GM18907 (cell line): ENCODE measurements around the gene MAP4K3.
"Not testable (repeated sequence)": the region's sequence is repeated elsewhere in the genome, so short reads cannot be mapped to it uniquely, and the experiment has no call there.

ENCODE experiments used
- ATAC-seq: cut with Tn5 transposase; IDR thresholded peaks from one replicate; pipeline ENCODE4 v1.9.1; 2021; ENCODE audit warnings: mild to moderate bottlenecking, moderate library complexity; ENCODE audit not compliant: unreplicated experiment

The MAP4K3 gene

DNA sequence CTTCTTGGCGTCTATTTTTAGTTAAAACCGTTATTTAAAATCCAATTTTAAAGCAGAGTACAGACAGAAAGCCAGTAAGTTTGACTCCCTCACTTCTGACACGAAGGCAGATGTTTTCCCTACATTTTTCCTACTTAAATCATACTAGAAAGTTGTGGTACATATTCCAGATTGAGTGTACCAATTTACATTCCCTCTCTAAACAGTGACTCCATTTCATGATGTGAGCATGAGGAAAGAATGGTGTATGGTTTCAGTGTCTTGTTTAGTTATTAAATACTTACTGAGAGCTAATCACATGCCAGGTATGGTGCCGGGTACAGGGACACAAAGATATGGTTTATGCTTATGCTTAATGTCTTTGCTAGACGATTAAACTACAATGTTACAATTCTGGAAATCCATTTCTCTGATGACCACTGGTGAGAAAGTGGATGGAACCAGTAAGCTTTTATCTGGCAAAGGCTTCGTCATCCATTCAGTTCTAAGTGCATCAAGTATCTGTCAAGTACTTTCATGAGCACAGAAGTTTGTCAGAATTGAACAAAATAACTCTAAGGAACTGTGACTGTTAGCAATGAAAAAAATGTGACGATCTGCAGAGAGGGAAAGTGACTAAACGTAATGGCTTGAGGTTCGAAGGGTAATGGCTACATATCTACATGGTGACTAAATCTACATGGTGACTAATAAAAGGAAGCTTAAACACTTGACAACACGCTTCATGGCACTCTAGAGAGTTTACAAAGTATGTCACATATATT is 25.7 kb downstream of the MAP4K3 start:
- no peak for ATAC-seq

DNA sequence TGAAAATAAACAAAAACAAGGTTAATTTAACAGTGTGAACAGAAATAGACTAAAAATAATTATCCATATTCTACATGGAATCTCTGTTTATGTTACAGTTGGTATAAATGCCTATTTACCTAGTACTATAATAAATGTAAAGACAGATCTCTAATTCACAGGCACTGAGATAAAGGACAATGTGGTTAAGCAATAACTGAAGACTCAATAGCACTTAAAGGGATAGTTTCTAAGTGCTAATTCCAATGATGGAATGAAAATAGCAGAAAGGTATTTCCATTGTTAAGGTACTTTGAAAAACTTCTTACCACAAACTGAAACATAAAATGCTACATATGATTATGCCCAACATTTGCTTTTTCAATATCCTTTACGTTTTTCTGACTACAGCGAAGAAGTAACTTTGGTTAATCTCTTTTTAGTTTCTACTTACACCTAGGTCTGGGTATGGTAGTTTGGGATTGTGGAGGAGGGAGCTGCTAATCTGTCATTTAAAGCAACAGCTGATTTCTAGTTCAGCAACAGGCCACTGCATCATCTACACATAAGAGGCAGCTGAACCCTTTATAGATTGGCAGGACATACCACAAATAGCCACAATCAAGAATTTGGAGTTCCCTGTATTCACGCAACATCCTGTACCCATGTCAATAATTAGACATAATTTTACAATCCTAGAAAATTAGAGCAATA is 27.2 kb downstream of the MAP4K3 start:
- no peak for ATAC-seq

DNA sequence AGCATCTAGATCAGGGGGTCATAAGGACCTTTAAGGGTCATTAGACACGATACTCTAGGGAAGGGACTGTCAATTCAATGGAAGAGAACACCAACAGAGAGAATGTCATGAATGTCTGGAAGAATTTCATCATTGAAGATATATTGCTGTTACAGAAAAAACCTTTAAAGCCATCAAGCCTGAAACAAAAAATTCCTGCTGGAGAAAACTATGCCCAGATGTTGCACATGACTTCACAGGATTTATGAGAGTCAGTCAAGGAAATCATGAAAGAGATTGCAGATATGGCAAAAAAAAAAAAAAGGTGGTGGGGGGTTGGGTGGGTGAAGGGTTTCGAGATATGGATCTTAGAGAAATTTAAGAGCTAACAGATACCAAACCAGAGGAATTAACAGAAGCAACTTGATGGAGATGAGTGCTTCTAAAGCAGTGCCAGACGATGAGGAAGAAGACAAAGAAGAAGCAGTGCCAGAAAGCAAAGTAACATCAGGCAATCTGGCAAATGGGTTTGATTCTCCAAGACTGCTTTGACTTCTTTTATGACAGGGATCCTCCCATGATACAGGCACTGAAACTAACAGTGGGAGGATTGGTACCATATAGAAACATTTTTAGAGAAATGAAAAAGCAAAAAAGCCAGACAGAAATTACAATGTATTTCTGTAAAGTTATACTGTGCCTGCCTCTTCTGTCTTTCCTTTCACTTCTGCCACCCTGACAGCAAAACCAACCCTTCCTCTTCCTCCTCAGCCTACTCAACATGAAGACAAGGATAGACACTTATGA is 28.5 kb downstream of the MAP4K3 start:
- peak; percentile 68 for ATAC-seq

DNA sequence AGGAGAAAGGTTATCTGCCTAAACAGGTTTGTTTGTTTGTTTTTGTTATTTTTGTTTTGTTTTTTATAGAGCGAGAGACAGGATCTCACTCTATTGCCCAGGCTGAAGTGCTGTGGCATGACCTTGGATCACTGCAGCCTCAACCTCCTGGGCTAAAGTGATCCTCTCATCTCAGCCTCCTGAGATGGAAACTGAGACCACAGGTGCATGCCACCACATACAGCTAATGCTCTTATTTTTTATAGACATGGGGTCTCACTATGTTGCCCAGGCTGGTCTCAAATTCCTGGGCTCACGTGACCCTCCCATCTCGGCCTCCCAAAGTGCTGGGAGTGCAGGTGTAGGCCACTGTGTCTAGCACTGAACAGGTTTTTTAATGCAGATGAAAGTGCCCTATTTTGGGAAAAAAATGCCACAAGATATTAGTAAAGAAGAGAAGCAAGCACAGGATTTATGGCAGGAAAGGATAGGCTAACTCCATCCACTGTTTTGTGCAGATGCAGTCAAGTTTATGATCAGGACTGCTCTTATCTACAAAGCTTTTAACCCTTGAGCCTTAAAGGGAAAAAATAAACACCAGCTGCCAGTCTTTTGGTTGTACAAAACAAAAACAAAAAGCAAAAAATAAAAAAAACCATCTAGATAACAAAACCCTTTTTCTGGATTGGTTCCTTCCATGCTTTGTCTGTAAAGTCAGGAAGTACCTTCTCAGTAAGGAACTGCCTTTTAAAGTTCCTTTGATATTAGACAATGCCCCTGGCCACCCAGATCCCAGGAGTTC is 29.4 kb downstream of the MAP4K3 start:
- ATAC-seq = no peak

DNA sequence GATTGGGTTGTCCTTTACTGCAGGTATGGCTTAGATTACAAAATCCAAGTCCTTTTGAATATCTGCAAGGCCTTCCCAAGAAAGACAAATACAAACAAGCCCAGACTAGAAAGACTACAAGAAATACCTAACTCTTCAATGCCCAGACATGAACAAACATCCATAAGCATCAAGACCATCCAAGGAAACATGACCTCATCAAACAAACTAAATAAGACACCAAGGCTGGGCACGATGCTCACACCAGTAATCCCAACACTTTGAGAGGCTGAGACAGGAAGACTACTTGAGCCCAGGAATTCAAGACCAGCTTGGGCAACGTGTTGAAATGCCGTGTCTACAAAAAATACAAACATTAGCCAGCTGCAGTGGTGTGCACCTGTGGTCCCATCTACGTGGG is 31.7 kb downstream of the MAP4K3 start:
- ATAC-seq = no peak

DNA sequence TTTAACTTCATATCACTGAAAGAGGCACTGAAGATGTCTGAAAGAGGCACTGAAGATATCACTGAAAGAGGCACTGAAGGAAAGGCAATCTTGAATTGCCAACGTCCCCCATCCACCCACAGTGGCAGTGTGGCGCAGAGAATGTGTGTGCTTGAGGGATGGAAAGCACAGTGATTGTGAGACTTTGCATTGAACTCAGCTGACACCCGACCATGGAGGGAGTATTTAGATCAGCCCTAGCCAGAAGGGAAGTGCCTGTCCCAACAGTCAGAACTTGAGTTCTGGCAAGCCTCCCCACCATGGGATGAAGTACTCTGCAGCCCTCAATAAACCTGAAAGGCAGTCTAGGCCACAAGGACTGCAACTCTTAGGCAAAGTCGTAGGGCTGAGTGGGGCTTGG is 33.8 kb downstream of the MAP4K3 start:
- ATAC-seq = no peak

DNA sequence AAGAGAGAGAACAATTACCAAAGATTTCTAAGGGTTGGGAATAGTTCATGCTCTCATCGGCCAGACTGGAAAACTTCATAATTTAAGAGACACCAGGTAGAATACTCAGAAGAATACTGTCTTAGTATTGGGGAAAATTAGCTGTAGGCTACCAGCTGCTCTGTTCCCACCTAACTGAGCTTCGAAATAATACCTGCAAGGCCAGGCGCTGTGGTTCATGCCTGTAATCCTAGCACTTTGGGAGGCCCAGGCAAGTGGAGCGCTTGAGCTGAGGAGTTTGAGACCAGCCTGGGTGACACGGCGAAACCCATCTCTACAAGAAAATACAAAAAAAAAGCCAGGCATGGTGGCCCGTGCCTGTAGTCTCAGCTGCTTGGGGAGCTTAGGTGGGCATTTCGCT is 35.8 kb downstream of the MAP4K3 start:
- no peak for ATAC-seq

DNA sequence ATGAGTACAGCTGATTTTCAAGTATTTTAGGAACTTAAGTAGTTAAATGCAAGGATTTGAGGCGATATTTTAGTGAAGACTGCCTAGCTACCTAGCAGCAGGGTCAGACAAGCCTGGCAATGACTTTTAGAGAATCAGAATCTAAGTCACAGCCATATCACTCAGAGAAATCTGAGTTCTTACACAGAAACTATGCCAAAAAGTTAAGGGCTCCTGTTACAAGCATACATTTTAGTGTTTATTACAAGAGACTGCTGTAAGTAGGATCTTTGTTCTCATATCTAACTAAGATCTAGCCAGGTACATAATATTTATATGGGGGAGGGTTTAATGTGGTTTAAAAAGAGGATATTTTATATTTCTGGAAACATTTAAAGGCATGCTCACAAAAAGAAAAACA is 37.5 kb downstream of the MAP4K3 start:
- no peak for ATAC-seq

DNA sequence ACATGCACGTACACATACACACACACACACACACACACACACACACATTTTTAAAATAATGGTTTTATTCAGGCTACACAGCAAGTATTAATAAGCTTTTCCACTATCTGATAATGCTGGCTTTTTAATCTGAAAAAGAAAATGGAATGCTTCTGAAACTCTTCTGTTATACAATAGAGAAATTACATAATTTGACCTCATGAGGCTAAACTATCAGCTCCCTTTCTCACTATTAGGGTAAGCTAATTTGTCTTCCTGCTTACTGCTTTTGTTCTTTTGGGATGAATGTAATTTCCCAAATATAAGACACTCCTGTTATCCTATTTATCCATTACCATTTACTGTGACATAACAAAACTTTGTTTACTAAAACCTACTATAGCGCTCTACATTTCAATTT is 41.8 kb downstream of the MAP4K3 start:
- ATAC-seq = no peak

DNA sequence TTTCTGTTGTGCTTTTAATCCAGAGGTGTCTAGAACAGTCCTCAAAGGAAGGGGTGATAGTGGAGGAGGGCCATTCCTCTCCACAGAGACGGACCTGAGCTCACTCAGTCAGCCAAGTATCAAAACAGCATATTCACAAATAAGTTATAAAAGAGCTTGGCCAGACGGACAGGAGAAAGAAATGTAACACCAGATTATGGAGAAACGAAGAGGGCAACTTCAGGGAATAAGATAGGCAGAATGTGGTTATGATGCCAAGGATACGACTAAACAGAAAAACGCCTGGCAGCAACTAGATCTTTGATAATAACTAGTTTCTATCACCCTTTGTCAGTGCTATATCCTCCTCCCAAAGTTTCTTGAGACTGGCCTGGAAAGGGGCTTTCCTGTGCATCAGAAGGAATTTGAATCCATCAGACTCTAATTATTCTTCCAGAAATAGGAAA is 42.5 kb downstream of the MAP4K3 start:
- ATAC-seq = no peak

DNA sequence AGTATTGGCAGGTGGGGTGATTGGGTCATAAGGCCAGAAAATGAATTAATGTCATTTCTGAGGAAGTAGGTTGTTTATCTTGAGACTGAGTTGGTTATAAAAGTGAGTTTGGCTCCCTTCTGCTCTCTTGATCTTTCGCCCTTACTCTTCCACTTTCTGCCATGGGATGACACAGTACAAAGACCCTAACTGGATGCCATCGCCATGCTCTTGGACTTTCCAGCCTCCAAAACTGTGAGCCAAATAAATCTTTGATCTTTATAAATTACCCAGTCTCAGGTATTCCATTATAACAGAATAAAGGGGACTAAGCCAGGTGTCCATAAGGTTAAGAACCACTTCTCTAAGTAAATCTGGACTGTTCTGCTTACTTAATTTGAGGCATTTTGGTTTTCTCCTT is 44.4 kb downstream of the MAP4K3 start:
- ATAC-seq = no peak

DNA sequence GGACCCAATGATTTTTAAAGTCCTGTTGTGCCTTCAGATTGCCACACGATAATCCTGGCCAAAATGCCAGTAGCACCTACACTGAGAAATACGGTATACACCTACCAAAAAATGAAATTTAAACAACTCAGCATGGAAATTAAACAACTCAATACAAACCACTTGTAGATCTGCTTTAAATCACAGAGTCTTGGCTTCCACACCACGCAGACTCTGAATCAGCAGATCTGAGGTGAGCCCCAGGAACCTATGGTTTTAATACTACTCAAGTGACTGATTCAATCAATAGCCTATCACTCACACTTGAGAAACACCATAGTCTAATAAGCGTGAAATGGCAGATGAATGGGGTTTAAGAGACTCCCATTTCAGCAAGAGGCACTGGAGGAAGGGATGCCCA is 46.9 kb downstream of the MAP4K3 start:
- no peak for ATAC-seq

DNA sequence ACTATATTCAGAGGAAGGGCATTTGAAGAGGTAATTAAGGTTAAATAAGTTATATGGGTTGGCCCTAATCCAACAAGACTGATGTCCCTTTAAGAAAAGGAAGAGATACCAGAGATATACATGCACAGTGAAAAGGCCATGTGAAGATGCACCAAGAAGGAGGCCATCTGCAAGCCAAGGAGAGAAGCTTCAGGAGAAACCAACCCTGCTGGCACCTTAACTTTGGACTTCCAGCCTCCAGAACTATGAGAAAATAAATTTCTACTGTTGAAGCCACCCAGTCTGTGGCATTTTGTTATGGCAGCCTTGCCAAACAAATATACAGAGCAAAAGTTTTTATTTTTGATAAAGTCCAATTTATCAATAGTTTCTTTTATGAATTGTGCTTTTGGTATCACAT is 51.0 kb downstream of the MAP4K3 start:
- ATAC-seq = no peak

DNA sequence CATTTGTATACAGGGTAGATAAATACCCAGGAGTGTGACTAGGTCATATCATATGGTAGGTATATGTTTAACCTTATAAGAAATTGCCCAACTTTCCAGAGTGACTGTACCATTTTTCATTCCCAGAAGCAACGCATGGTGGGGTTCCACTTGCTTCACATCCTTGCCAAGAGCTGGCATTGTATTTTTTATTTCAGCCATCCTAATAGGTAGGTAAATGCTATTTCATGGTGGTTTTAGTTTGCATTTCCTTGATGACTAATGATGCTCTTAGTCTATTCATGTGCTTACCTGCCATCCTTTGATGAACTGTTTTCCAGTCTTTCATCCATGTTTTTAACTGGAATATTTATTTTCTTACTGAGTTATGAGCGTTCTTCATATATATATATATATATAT is 51.9 kb downstream of the MAP4K3 start:
- no peak for ATAC-seq

DNA sequence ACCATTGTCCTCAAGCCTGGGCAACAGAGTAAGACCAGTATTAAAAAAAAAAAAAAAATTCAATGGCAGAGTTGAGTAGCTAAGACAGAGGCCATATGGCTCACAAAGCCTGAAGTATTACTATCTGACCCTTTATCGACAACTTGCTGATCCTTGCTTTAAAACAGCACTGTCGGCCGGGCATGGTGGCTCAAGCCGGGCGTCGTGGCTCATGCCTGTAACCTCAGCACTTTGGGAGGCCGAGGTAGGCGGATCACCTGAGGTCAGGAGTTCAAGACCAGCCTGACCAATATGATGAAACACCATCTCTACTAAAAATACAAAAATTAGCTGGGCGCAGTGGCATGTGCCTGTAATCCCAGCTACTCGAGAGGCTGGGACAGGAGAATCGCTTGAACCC is 53.0 kb downstream of the MAP4K3 start:
- not testable (repeated sequence) for ATAC-seq

DNA sequence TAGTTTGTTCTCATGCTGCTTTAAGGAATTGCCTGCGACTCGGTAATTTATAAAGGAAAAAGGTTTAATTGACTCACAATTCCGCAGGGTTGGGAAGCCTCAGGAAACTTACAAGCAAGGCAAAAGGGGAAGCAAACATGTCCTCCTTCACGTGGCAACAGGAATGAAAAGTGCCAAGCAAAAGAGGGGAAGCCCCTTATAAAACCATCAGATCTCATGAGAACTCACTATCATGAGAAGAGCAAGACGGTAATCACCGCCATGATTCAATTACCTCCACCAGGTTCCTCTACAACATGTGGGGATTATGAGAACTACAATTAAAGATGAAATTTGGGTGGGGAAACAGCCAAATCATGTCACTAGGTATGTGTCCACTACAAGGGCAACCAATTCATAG is 53.9 kb downstream of the MAP4K3 start:
- no peak for ATAC-seq

DNA sequence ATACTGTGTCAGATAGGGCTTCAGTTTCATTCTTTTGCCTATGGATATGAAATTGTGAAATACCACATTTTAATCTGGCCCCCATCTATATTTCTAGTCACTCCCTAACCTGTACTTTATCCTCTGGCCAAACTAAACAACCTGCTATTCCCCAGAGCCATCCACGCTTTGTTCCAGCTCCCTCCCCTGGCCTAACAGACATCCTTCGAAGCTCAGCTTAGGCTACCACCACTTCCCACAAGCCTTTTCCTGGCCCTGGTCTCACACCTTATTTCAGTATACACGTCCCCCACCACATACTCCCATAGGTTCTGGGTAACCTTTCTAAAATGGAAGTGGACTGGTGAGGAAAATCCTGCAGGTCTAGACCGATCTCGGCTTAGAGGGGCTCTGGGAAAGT is 55.4 kb downstream of the MAP4K3 start:
- no peak for ATAC-seq

DNA sequence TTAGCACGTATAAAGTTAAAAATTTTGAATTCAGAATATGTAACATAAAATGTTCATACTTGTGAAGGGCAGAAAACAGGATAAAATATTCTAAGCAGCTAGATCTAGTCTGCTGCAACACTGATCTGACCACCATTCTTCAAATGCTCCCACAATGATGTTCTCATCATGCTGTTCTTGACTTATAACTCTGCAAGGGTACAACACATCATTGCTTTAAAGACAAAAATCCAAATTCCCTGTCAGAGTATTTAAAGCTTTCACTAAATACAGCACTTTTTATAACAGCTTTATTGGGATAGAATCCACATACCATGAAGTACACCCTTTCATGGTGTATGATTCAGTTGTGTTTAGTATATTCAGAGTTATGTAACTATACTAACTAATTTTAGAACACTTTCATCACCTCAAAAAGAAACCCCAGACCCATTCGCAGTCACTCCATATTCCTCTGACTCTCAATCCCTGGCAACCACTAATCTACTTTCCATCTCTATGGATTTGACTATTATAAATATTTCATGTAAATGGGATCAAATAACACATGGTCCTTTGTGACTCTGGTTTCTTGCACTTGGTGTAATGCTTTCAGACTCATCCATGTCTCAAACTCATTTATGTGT is 56.4 kb downstream of the MAP4K3 start:
- ATAC-seq = no peak

DNA sequence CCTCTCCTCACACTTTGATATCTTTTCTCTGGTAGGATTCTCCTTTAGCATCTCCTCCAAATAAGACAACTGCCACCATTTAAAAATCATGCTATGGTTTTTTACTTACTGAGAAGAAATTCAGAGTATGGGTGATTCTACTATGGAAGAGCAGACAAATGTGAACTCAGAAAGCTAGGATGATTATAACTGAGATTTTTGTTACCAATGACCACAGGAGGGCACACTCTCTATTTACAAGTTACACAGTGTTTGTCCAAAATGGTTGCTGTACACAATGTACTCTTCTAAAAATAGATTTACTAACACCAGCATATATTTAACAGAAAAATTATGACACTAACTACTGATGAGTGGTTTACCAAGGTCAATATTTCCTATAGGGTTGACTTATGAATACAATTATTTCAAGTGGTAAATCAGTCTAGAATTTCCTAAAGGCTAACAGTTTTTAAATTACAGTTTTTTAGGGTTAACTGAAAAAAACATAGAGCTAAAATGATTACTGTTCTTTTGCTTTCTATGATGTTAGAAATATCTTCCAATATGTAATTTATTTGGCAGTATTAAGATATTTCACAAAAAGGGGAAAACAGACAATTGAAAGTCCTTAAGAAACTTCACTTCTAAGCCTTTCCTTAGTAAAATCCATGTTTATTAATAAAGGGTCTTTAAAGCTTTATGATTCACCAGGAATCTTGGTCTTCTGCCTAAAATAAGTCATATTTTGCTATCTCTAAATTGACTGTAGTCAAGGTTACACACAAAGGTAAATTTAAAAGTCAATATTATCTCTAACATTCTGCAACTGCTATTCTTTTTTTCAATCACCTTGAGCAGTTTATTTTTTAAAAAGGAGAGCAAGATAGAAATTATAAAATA is 57.2 kb downstream of the MAP4K3 start:
- ATAC-seq = peak; percentile 81

DNA sequence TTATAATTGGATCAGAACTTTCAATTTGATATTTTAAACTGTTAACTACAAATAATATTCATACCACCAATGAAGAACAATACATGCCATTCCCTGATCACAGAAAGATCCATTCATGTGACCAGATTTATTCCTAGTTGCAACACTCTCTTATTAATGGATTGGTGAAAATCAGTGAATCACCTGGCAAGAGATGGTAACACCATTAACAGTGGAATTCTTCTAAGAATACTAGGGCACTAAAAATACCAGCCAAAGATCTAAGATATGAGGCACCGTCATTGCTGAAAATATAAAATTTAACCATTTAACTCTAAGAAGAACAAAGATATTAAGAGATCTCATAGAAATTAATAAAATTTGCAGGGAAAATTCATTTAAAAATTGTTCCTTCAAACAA is 58.1 kb downstream of the MAP4K3 start:
- no peak for ATAC-seq
